Ishikawa (cell line): ENCODE measurements around the gene ANKRD62.

Source experiments
- CREB1 ChIP-seq: IDR thresholded peaks from 2 replicates; pipeline ENCODE4 v1.6.1; 2012; ENCODE audit warnings: low read depth
- FOXM1 ChIP-seq: IDR thresholded peaks from 2 replicates; pipeline ENCODE4 v1.6.1; 2012; ENCODE audit warnings: low read depth, borderline replicate concordance
- MAX ChIP-seq: IDR thresholded peaks from 2 replicates; pipeline ENCODE4 v1.6.1; 2012
- TAF1 ChIP-seq: IDR thresholded peaks from 2 replicates; pipeline ENCODE4 v1.6.1; 2012; ENCODE audit warnings: low read depth, mild to moderate bottlenecking
- YY1 ChIP-seq: IDR thresholded peaks from 2 replicates; pipeline ENCODE4 v1.6.1; 2012; ENCODE audit warnings: low read depth

GRCh38 chr18:12052866-12053265, 40.8 kb upstream of the ANKRD62 start:
- TF ChIP-seq MAX: no peak
- TF ChIP-seq FOXM1: no peak
- no peak for TF ChIP-seq CREB1
- TF ChIP-seq YY1: no peak
- no peak for TF ChIP-seq TAF1
